GM19025 (cell line): ENCODE data around the gene CMC4.

ENCODE experiments used
- ATAC-seq: cut with Tn5 transposase; IDR thresholded peaks from one replicate; pipeline ENCODE4 v1.9.1; 2021; ENCODE audit warnings: mild to moderate bottlenecking, low read depth, moderate library complexity; ENCODE audit not compliant: unreplicated experiment

The CMC4 gene

GRCh38 chrX:155055494-155055893 is 15.4 kb downstream of the CMC4 start:
- no peak for ATAC-seq

DNA sequence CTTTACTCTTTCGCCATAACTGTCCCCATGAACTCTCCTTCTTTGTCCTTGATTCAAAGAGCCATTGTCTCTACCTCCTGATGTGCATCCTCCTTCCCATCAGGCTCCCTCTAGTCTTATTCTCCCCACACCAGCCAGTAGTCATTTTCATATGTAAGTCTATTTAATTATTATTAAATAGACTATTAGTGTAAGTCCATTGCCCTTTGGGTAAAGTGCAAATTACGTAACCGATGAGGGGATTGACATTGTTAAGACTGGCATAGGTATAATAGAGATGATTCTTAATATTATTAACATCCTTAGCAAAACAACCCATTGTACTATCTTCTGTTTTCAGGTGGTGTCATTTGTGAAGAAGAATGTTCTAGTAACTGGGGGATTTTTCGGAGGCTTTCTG is 16.7 kb downstream of the CMC4 start:
- ATAC-seq = no peak

- no peak for ATAC-seq
These were observed 17.3 kb downstream of the CMC4 start for GRCh38 chrX:155053656-155054055.

DNA sequence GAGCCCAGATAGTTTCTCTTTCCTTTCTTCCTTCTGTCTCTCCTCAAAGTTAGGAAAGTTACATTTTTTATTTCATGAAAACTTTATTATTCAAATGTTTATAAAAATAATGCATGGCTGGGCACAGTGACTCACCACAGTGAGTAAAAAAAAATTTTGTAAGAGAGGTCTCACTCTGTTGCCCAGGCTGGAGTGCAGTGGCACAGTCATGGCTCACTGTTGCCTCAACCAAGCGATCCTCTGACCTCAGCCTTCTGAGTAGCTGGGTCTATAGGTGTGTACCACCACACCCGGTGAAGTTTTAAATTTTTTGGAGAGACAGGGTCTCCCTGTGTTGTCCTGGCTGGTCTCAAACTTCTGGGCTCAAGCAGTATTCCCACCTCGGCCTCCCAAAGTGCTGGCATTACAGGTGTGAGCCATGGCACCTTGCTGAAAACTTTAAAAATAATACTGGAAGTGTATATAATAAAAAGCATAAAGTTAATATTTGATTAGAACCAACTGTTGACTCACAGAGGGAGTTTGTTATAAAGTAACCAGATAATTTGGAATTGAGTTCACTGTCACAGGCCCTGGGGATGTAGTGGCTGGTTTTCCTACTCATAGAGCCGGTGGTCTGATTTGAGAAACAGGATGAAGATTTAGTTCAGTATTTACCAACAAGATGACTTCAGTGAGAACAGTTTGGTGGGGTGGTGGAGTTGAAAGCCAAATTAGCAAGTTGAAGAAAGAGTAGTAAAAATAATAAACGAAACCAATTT is 18.0 kb downstream of the CMC4 start:
- no peak for ATAC-seq

DNA sequence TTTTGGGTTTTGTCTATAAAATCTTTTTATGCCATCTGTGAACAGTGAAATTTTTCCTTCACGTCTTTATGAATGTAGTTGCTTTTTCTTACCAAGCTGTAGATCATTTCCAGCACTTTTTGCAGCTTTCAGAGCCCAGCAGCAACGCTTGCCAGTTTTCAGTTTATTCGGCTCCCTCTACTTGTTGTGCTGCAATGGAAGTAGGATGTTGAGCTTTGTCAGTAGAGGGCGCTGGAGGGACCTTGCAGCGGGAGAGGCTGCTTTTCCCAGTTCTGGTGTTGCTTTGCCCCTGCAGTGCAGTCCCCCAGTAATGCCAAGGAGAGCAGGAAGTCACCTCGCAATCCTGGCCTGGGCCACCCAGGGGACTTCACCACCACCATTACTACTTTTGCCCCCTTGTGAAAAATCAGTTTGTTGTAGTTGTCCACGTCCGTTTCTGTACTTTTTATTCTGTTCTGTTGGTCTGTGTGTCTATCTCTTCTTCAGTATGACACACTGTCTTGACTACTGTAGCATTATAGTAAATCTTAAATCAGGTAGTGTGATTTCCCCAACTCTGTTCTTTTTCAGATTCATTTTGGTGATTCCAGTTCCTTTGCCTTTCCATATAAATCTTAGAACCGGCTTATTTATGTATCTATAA is 21.8 kb downstream of the CMC4 start:
- ATAC-seq = no peak

DNA sequence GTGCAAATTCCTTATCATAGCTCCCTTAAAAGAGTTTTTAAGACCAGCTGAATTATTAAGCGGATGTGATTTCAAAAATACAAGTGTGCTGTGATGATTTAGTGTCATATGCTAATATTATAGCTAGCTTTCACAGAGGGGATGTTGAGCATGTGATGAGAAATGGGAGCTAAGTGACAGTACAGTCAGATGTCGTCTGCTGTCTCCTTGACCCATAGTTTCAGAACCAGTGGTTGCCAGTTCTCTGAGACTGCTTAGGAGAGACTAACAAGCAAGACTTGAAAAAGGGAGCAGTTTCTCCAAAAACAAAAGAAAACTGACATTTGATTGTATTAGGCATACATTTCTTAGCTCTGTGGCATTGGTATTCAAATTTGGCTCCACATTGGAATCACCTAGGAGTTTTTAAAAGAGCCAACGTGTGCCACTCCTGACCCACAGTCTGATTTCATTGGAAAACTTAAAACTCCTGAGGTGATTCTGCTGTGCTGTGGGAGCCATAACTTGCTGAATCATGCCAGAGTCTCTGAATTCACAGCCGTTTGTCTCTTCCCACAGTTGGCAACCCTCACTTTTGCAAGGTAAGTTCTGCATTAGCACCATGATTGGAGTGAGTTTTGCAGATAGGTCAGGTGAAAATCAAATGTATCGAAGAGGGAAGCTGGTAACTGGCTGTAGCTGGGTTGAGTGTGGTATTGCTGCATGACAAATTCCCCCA is 24.0 kb downstream of the CMC4 start:
- ATAC-seq = no peak

GRCh38 chrX:155046129-155046810 is 24.7 kb downstream of the CMC4 start:
- ATAC-seq = no peak

GRCh38 chrX:155035688-155036087 is 35.2 kb downstream of the CMC4 start:
- ATAC-seq = no peak

DNA sequence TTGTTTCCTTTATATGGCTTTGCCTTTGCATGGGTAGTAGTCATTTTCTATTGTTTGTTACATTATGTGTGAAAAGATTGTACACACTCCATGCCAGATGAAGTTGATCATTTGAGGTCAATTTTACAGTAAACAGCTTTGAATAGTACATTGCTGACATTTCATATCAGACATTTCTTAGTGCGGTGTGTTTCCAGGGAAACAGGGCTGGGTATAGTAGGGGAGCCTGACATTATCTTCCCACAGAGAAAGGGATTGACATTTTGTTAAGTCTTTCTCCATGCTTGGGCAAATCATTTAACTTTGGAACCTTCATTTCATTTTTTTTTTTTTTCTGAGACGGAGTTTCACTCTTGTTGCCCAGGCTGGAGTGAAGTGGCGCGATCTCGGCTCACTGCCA is 39.3 kb downstream of the CMC4 start:
- no peak for ATAC-seq

- no peak for ATAC-seq
These were observed 42.1 kb downstream of the CMC4 start for GRCh38 chrX:155028877-155029291.

GRCh38 chrX:155028129-155028528 is 42.8 kb downstream of the CMC4 start:
- no peak for ATAC-seq

DNA sequence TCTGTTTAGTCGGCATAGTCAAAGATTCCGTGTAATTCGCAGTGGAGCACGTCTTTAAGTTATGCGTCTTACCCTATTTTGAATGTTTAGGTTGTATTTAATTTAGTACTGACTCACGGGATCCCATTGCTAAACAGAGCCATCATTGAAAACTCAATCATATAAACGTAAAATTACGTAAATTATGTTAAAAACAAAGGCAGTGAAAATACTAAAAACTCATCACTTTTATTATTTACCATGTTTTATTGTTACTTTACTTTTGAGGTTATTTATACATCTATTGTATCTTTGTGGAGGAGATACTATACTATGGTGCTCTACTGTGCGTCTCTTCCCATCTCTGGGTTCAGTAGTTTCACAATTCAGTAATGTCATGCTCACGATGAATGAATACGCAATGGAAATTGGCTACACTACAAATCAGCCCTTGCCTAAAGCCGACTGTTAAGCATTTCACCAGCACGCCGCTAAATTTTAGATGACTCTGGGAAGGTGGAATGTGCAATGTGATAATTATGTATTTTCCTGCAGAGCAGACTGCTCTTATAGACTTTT is 43.3 kb downstream of the CMC4 start:
- ATAC-seq = no peak

DNA sequence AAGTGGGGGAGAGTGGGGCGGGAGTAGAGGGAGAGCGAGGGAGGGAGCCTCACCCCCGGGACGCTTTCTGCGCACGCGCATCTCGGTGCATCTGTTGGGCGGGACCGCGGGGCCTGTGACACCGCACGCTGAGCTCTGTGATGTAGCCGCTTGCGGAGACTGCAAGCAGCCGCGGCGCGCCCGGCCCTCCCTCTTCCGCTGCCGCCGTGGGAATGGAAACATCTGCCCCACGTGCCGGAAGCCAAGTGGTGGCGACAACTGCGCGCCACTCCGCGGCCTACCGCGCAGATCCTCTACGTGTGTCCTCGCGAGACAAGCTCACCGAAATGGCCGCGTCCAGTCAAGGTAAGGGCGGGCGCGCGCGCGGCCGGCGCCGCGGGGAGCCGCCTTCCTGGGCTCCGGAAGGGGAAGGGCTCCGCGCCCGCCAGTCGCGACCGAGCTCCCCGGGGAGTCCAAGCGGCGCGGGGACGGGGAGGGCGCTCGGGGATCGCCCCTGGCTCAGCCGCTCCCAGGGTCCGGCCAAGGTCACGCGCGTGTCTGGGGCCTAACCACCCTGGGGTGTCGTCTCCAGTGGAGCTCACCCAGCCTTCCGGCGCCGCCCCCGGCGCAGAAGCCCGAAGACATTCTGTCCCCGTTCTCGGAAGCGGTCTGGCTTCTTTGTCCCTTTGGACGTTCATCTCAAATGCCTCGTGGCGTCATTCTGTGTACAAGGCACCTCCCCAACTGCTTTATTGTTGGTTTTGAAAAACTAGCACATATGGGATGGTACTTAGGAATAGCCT is 44.0 kb downstream of the CMC4 start, which contains the start of gene FUNDC2:
FUNDC2 (plus strand) TSS at position 118 of the 782 bp plus-strand sequence; CDS start at position 213, 95 bp downstream.
- ATAC-seq = peak; percentile 93

GRCh38 chrX:155026420-155026726 is 44.6 kb downstream of the CMC4 start:
- no peak for ATAC-seq

DNA sequence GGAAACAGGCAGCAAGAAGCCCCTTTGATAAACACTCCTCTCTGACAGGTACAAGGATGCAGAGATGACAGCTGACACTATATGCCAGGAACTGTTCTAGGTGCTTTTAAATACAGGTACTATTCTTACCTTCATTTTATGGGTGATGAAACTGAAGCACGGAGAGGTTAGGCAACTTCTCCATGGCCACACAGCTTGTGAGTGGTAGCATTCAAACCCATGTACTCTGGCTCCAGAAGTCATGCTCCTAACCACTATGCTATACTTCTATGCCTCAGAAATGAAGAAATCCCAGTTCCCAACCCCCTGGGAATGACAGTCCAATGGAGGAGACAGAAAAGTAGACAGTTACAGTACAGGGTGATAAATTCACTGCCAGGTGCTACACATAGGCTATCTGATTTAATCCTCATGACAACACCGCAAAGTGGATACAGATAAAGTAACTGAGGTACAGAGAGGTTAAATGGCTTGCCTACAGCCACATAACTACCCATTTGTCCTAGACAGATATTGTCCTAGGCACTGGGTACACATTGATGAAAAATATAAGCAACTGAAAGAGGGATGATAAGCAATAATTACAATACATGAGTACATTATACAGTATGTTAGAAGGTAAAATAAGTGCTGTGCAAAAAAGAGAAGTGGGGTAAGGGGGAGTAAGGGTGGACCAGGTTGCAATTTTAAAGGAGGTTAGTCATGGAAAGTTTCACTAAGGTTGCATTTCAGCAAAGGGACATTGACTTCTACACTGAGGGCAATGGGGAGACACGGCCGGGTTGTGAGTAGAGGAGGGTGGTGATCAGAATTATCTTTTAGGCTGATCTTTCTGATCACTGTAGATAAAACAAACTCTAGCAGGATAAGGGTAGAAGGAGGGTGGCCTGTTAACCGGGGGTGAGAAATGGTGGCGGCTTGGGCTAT is 46.8 kb downstream of the CMC4 start:
- ATAC-seq = no peak

DNA sequence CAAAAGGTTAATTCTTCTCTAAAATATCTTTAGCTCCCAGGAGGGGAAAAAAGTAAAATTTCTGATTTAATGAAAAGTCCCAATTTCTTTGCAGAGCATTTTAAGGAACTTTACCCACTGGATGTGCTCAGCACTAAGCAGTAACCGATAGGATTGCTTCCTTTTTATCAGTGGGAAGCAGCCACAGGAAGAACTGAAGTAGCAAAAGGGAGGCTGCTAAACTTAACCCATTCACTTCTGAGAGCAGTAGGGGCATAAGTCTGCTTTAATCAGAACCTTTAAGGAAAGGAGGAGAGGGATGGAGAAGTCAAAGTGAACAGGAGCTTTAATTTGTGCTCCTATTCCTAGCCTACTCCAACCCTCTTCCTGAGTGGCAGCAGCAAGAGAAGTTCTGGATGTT is 48.4 kb downstream of the CMC4 start, which contains the start of gene F8:
F8 (minus strand) TSS at position 139 of the 400 bp plus-strand sequence. CDS start 171 bp downstream, outside the sequence.
- ATAC-seq = no peak

DNA sequence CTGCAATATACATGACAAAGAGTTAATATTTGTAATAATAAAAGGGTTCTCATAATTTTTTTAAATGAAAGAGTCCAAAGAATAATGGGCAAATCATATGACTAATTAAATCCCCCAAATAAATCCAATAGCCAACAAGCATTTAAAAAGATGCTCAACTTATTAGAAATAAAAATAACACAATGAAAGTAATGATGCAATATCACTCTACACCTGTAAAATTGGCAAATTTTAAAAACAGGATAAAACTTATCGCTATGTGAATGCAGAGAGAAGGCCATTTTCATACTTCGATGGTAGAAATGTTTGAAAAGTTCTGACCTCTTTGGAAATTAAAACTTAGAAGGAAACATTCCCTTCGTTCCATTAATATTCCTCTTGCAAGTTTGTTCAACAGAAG is 50.3 kb downstream of the CMC4 start:
- ATAC-seq = no peak
